GM12878 (cell line): ENCODE data around the gene ALCAM. TPM values are rescaled to one million over a fixed set of nuclear protein-coding genes. Genes with fewer than 3 reads are reported as not detected.

Experiments
- ATAC-seq: fragments of 200-7000 bp; cut with Tn5 transposase; 3 replicates; pipeline ENCODE4 v1.9.1; 2020; ENCODE audit warnings: mild to moderate bottlenecking, moderate library complexity
- BruUV-seq: library from RNA; stranded (reverse); fragments of 400-500 nt; replicated peaks from 2 replicates; lab custom pipeline; 2021; lab: Mats Ljungman, UMichigan
- CTCF ChIA-PET: fragments of 300-600 bp; sonication (Branson Sonifier 250); formaldehyde crosslinking; extraction: SDS; loops from one replicate; lab custom pipeline; 2021; ENCODE audit warnings: inconsistent platforms; lab: Yijun Ruan, JAX
- POLR2A ChIA-PET: fragments of 350-600 bp; formaldehyde crosslinking; extraction: SDS; loops from one replicate; lab custom pipeline; 2021; ENCODE audit warnings: inconsistent platforms; lab: Charles Lee
- RAD21 ChIA-PET: fragments of 300-600 bp; sonication (Branson Sonifier 250); formaldehyde crosslinking; loops from one replicate; lab custom pipeline; 2023; ENCODE audit warnings: antibody characterized with exemption; ENCODE audit not compliant: unreplicated experiment; lab: Charles Lee
- SMC1A ChIA-PET: fragments of 300-600 bp; sonication (Branson Sonifier 250); formaldehyde crosslinking; loops from one replicate; lab custom pipeline; 2023; ENCODE audit not compliant: unreplicated experiment, uncharacterized antibody; lab: Charles Lee
- DNase-seq: peaks from one replicate; pipeline ENCODE4 v3.0.0-alpha.2; 2011; ENCODE audit warnings: low read depth, low spot score
- FAIRE-seq: peaks from 3 replicates; lab custom pipeline; 2011; peaks lifted over from hg19 to GRCh38; lab: Jason Lieb, UNC
- H2AFZ ChIP-seq: 2 replicates; pipeline ENCODE4 v1.6.0; 2011; ENCODE audit warnings: low read depth, low read length, control low read depth; ENCODE audit not compliant: control insufficient read depth
- H3K27ac ChIP-seq: 2 replicates; pipeline ENCODE4 v1.5.1; 2011; ENCODE audit warnings: control low read depth; ENCODE audit not compliant: control insufficient read depth, insufficient read depth
- H3K27me3 ChIP-seq, 2 experiments: replicated peaks in 1 of 2; 2 replicates each; pipeline versions ENCODE4 v1.6.0 to v1.6.1; 2011; ENCODE audit warnings: low read length in 1 of 2; ENCODE audit not compliant: control insufficient read depth in 2 of 2, insufficient read depth in 2 of 2
- H3K36me3 ChIP-seq, 2 experiments: 2 replicates each; pipeline ENCODE4 v1.5.1; 2011; ENCODE audit warnings: low read length in 1 of 2; ENCODE audit not compliant: control insufficient read depth in 2 of 2, insufficient read depth in 2 of 2
- H3K4me1 ChIP-seq: 2 replicates; pipeline ENCODE4 v1.6.1; 2011; ENCODE audit warnings: mild to moderate bottlenecking, low read length, moderate library complexity, mixed read lengths; ENCODE audit not compliant: control insufficient read depth, insufficient read depth
- H3K4me2 ChIP-seq: 2 replicates; pipeline ENCODE4 v1.6.0; 2011; ENCODE audit warnings: control low read depth; ENCODE audit not compliant: control insufficient read depth, insufficient read depth
- H3K4me3 ChIP-seq: fragments of 200-600 bp; sonication (generic); 2 replicates; pipeline ENCODE4 v1.5.1; 2016
- H3K79me2 ChIP-seq: 2 replicates; pipeline ENCODE4 v1.6.0; 2011; ENCODE audit warnings: low read length; ENCODE audit not compliant: control insufficient read depth, insufficient read depth
- H3K9ac ChIP-seq: 2 replicates; pipeline ENCODE4 v1.8.0; 2011; ENCODE audit warnings: low read length, control low read depth, mixed read lengths; ENCODE audit not compliant: control insufficient read depth, insufficient read depth
- H3K9me3 ChIP-seq: replicated peaks from 3 replicates; pipeline ENCODE4 v1.5.1; 2011; ENCODE audit warnings: mild to moderate bottlenecking, low read length; ENCODE audit not compliant: control insufficient read depth, insufficient read depth
- H4K20me1 ChIP-seq: 2 replicates; pipeline ENCODE4 v1.6.0; 2011; ENCODE audit not compliant: control insufficient read depth, insufficient read depth
- CHD2 ChIP-seq: IDR thresholded peaks from 2 replicates; pipeline ENCODE4 v1.6.1; 2011; ENCODE audit warnings: low read depth, low read length, improper control_type of control experiment, borderline replicate concordance
- CREM ChIP-seq: IDR thresholded peaks from 2 replicates; pipeline ENCODE4 v1.6.1; 2014; ENCODE audit warnings: antibody characterized with exemption, low read depth
- E2F4 ChIP-seq: IDR thresholded peaks from 2 replicates; pipeline ENCODE4 v1.6.1; 2012; ENCODE audit warnings: low read depth, low read length, improper control_type of control experiment
- ESRRA ChIP-seq: IDR thresholded peaks from 2 replicates; pipeline ENCODE4 v1.6.1; 2012; ENCODE audit warnings: mild to moderate bottlenecking, low read length, improper control_type of control experiment
- ETV6 ChIP-seq, 2 experiments: fragments of 450-650 bp in 1 of 2; IDR thresholded peaks in 1 of 2; conservative IDR thresholded peaks in 1 of 2; 2 replicates each; pipeline ENCODE4 v1.6.1; 2014; ENCODE audit warnings: antibody characterized with exemption in 1 of 2, borderline replicate concordance in 1 of 2, low read depth in 1 of 2, mild to moderate bottlenecking in 1 of 2, moderate library complexity in 1 of 2
- IKZF2 ChIP-seq, 2 experiments: fragments of 450-650 bp; IDR thresholded peaks; 2 replicates each; pipeline ENCODE4 v1.6.1; 2017; ENCODE audit warnings: mild to moderate bottlenecking in 2 of 2, moderate library complexity in 2 of 2
- KAT2A ChIP-seq: conservative IDR thresholded peaks from 2 replicates; pipeline ENCODE4 v1.6.1; 2011; ENCODE audit warnings: low read depth, low read length; ENCODE audit not compliant: control insufficient read depth
- MYB ChIP-seq: fragments of 150-350 bp; IDR thresholded peaks from 2 replicates; pipeline ENCODE4 v1.6.1; 2014; ENCODE audit warnings: mild to moderate bottlenecking, low read depth, low read length, borderline replicate concordance
- NR2C1 ChIP-seq: fragments of 450-650 bp; IDR thresholded peaks from 2 replicates; pipeline ENCODE4 v1.6.1; 2017; ENCODE audit warnings: antibody characterized with exemption, mild to moderate bottlenecking, moderate library complexity
- NR2C2 ChIP-seq: IDR thresholded peaks from 2 replicates; pipeline ENCODE4 v1.6.1; 2011; ENCODE audit warnings: borderline replicate concordance, low read depth; ENCODE audit not compliant: control insufficient read depth, insufficient read length
- NR2F1 ChIP-seq: fragments of 450-650 bp; conservative IDR thresholded peaks from 2 replicates; pipeline ENCODE4 v1.6.1; 2017; ENCODE audit warnings: mild to moderate bottlenecking
- PAX5 ChIP-seq: IDR thresholded peaks from 2 replicates; pipeline ENCODE4 v1.6.1; 2011; ENCODE audit warnings: low read depth, low read length, borderline replicate concordance
- RFX5 ChIP-seq: IDR thresholded peaks from 2 replicates; pipeline ENCODE4 v1.6.1; 2011; ENCODE audit warnings: low read depth, low read length, improper control_type of control experiment
- SKIL ChIP-seq: fragments of 450-650 bp; IDR thresholded peaks from 2 replicates; pipeline ENCODE4 v1.6.1; 2017; ENCODE audit warnings: mild to moderate bottlenecking, low read depth, inconsistent platforms; ENCODE audit not compliant: poor library complexity, severe bottlenecking
- SREBF2 ChIP-seq: IDR thresholded peaks from 2 replicates; pipeline ENCODE4 v1.6.1; 2012; ENCODE audit warnings: mild to moderate bottlenecking, low read length
- TCF7 ChIP-seq: IDR thresholded peaks from 2 replicates; pipeline ENCODE4 v1.6.1; 2014; ENCODE audit warnings: antibody characterized with exemption, borderline replicate concordance
- ZNF207 ChIP-seq: fragments of 450-650 bp; IDR thresholded peaks from 2 replicates; pipeline ENCODE4 v1.6.1; 2014; ENCODE audit warnings: antibody characterized with exemption, mild to moderate bottlenecking, borderline replicate concordance
- WGBS: methylation state at CpG from one replicate; pipeline ENCODE4 v1.1.6; 2016; ENCODE audit warnings: low lambda C conversion rate; ENCODE audit not compliant: insufficient replicate concordance, insufficient coverage; ENCODE audit errors: missing lambda C conversion rate; 5-methylcytosine and 5-hydroxymethylcytosine counted together
- in situ Hi-C: fragments of 300-500 bp; cut with MboI; formaldehyde crosslinking; loops from 9 replicates; pipeline ENCODE4 v1.14.3; 2018; ENCODE audit warnings: mixed read lengths
- intact Hi-C: fragments of 100-400 bp; cut with micrococcal nuclease; formaldehyde crosslinking; loops from one replicate; pipeline ENCODE4 v1.14.2; 2022; ENCODE audit not compliant: unreplicated experiment
- polyA plus RNA-seq, 11 experiments: library from polyadenylated mRNA; depleted of rRNA in 4 of 11; unstranded in 6 of 11; stranded (reverse) in 5 of 11; fragments of >200 nt; fragmentation: Nextera tagmentation in 4 of 11; fragmentation: Illumina TruSeq in 1 of 11; extraction: Ambion mirVana in 4 of 11; extraction: Trizol in 1 of 11; gene quantifications; 1 replicate in 1 of 11; 2 replicates in 10 of 11; pipeline versions ENCODE4 v1.2.1 to v1.2.3, GENCODE V29; 2011 to 2016; ENCODE audit warnings: inconsistent platforms in 2 of 11, missing spikeins in 2 of 11, low read depth in 1 of 11
- total RNA-seq, 4 experiments: library from RNA; depleted of rRNA in 3 of 4; stranded (reverse); fragments of >200 nt in 3 of 4; fragmentation: Illumina TruSeq in 1 of 4; extraction: Trizol in 1 of 4; gene quantifications; 2 replicates each; pipeline versions ENCODE4 v1.2.1 to v1.2.3, GENCODE V29; 2013 to 2021

Gene ALCAM
- total and polyA plus RNA-seq, 10 of the 15 experiments (the other 5 are each of a cell fraction or from before 2014, with no cell fraction given): 12.2 to 54.2 (median 32.6) TPM

GRCh38 chr3:105513042-105513441 is 146.3 kb downstream of the ALCAM start (continued):
- TF ChIP-seq SKIL (no peak), CHD2 (no peak), NR2F1 (no peak), TCF7 (no peak)

- no peak overlapping the region for H3K27ac ChIP-seq
- no peaks in the 10 kb centered on the region for H3K27me3 ChIP-seq
- no peaks in the 10 kb centered on the region for H3K79me2 ChIP-seq
- DNase-seq (no peak), FAIRE-seq (no peak), ATAC-seq (no peak)
- POLR2A ChIA-PET: no interaction called here
- in situ Hi-C loops (loop anchor here (25.0 kb wide), 2 partner anchors 1227 to 1402 kb away; no protein-coding TSS in a partner anchor), intact Hi-C loops (loop anchor here (10.0 kb wide), 2 partner anchors 359 to 529 kb away; no protein-coding TSS in a partner anchor)
- H3K4me1 ChIP-seq: no peaks in the 10 kb centered on the region
- no peak overlapping the region for H3K4me2 ChIP-seq
- no TSS peak for BruUV-seq
- H3K9ac ChIP-seq: no peak overlapping the region
- no peaks in the 10 kb centered on the region for H3K36me3 ChIP-seq
- no peak overlapping the region for H3K4me3 ChIP-seq
- CTCF ChIA-PET: no interaction called here
- 100% methylated on average over 2 of the region's 2 CpGs for WGBS
- RAD21 ChIA-PET: no interaction called here
- no peak overlapping the region for H2AFZ ChIP-seq
- SMC1A ChIA-PET: no interaction called here
- H3K9me3 ChIP-seq: no peaks in the 10 kb centered on the region
- H4K20me1 ChIP-seq: no peaks in the 10 kb centered on the region
- TF ChIP-seq ZNF207 (no peak), E2F4 (no peak), NR2C1 (no peak), KAT2A (no peak), SREBF2 (no peak), ETV6 (conservative IDR thresholded peaks at IDR 0.05 in 1 of 2, IDR thresholded peaks at IDR 0.05 in 1 of 2; ENCODE audit: borderline replicate concordance in 1 of 2, low read depth in 1 of 2) (no peak), CREM (no peak), IKZF2 (IDR thresholded peaks at IDR 0.05) (no peak), RFX5 (no peak), SKIL (no peak), ESRRA (no peak), NR2C2 (no peak), MYB (no peak), PAX5 (no peak)
These were observed 147.2 kb downstream of the ALCAM start for GRCh38 chr3:105513886-105514285.
